ENCODE data around the gene CRIP3. TPM values are rescaled to one million over a fixed set of nuclear protein-coding genes. Genes with fewer than 3 reads are reported as not detected.

CRIP3 gene
- total RNA-seq, 4 donors from 2014 or later = 0.38 to 0.72 (median 0.41) TPM; not detected in 1

- Histone ChIP-seq H3K36me3 (peaks cover 0 to 78% (median 23%) of the 10 kb centered on the region in 3 donors), H3K27me3 (no peaks in the 10 kb centered on the region), H3K9me3 (no peaks in the 10 kb centered on the region), H3K4me3 (no peak overlapping the region), H3K4me1 (peaks cover 0 to 4% (median 0%) of the 10 kb centered on the region in 3 donors), H3K27ac (no peak overlapping the region)
- no peak for DNase-seq
- TF ChIP-seq POLR2A (IDR thresholded peaks at IDR 0.05) = no peak
- no peak for TF ChIP-seq CTCF (IDR thresholded peaks at IDR 0.05)
- intact Hi-C loops (cut with DNase I) = no loop called here
- 91 to 92% methylated on average over 2 to 4 of the region's 4 CpGs for WGBS, 2 donors
These were observed 30.5 kb upstream of the CRIP3 start for GRCh38 chr6:43339168-43339567.

- TF ChIP-seq CTCF (IDR thresholded peaks at IDR 0.05) = no peak
- DNase-seq = no peak
- intact Hi-C loops (cut with DNase I) = no loop called here
- H3K9me3 ChIP-seq = no peaks in the 10 kb centered on the region
- peaks cover 0 to 69% (median 23%) of the 10 kb centered on the region in 3 donors for H3K36me3 ChIP-seq
- H3K4me3 ChIP-seq = no peak overlapping the region
- no peak overlapping the region for H3K27ac ChIP-seq
- no peaks in the 10 kb centered on the region for H3K27me3 ChIP-seq
- peaks cover 0 to 5% (median 0%) of the 10 kb centered on the region in 3 donors for H3K4me1 ChIP-seq
These were observed 29.6 kb upstream of the CRIP3 start for GRCh38 chr6:43338243-43338642.

- intact Hi-C loops (cut with DNase I) = no loop called here
- no peak overlapping the region for H3K4me3 ChIP-seq
- WGBS, 2 donors = 55 to 59% methylated on average over 3 of the region's 3 CpGs
- H3K9me3 ChIP-seq = no peaks in the 10 kb centered on the region
- no peaks in the 10 kb centered on the region for H3K27me3 ChIP-seq
- H3K36me3 ChIP-seq = peaks cover 0 to 50% (median 14%) of the 10 kb centered on the region in 3 donors
- TF ChIP-seq POLR2A (IDR thresholded peaks at IDR 0.05) (no peak), CTCF (IDR thresholded peaks at IDR 0.05) (no peak)
- DNase-seq = no peak
- H3K27ac ChIP-seq = no peak overlapping the region
- H3K4me1 ChIP-seq = peaks cover 0 to 5% (median 0%) of the 10 kb centered on the region in 3 donors
These were observed 27.8 kb upstream of the CRIP3 start for GRCh38 chr6:43336382-43336781.

GRCh38 chr6:43335469-43335868 is 26.8 kb upstream of the CRIP3 start:
- Histone ChIP-seq H3K27ac (no peak overlapping the region), H3K36me3 (peaks cover 0 to 41% (median 8%) of the 10 kb centered on the region in 3 donors), H3K27me3 (no peaks in the 10 kb centered on the region), H3K4me1 (peaks cover 0 to 5% (median 0%) of the 10 kb centered on the region in 3 donors), H3K4me3 (no peak overlapping the region), H3K9me3 (no peaks in the 10 kb centered on the region)
- TF ChIP-seq CTCF (IDR thresholded peaks at IDR 0.05) (no peak), POLR2A (IDR thresholded peaks at IDR 0.05) (no peak)
- no peak for DNase-seq
- 84% methylated on average over 3 of the region's 3 CpGs for WGBS, 2 donors
- intact Hi-C loops (cut with DNase I) = no loop called here

- Histone ChIP-seq H3K27me3 (no peaks in the 10 kb centered on the region), H3K4me1 (peaks cover 0 to 5% (median 0%) of the 10 kb centered on the region in 3 donors), H3K36me3 (peaks cover 0 to 32% (median 4%) of the 10 kb centered on the region in 3 donors), H3K4me3 (no peak overlapping the region), H3K27ac (no peak overlapping the region), H3K9me3 (no peaks in the 10 kb centered on the region)
- intact Hi-C loops (cut with DNase I) = no loop called here
- 30 to 58% methylated on average over 2 of the region's 2 CpGs for WGBS, 2 donors
- no peak for DNase-seq
- no peak for TF ChIP-seq POLR2A (IDR thresholded peaks at IDR 0.05)
- TF ChIP-seq CTCF (IDR thresholded peaks at IDR 0.05) = peak; percentile 19 to 74 (median 47)
These were observed 26.0 kb upstream of the CRIP3 start for GRCh38 chr6:43334466-43335095.

Measured in esophagus squamous epithelium (tissue), 5 donors.